Measurements from ENCODE around the gene GNB1.

GNB1 gene

DNA sequence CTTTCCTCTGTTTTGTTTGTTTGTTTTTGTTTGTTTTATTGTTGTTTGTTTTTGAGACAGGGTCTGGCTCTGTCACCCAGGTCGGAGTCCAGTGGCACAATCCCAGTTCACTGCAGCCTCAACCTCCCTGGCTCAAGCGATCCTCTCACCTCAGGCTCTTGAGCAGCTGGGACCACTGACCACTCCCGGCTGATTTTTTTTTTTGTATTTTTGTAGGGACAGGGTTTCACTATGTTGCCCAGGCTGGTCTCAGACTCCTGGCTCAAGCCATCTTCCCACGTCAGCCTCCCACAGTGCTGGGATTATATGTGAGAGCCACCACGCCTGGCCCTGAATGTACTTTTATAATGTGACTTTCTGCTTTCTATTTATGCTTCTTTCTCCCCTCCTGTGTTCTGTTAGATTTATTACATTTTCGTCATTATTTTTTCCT, 19.2 kb upstream of the GNB1 start:
- no peak for DNase-seq (ENCODE audit: low read depth)

GRCh38 chr1:1908506-1908791, 17.6 kb upstream of the GNB1 start:
- DNase-seq (ENCODE audit: low read depth): no peak

DNA sequence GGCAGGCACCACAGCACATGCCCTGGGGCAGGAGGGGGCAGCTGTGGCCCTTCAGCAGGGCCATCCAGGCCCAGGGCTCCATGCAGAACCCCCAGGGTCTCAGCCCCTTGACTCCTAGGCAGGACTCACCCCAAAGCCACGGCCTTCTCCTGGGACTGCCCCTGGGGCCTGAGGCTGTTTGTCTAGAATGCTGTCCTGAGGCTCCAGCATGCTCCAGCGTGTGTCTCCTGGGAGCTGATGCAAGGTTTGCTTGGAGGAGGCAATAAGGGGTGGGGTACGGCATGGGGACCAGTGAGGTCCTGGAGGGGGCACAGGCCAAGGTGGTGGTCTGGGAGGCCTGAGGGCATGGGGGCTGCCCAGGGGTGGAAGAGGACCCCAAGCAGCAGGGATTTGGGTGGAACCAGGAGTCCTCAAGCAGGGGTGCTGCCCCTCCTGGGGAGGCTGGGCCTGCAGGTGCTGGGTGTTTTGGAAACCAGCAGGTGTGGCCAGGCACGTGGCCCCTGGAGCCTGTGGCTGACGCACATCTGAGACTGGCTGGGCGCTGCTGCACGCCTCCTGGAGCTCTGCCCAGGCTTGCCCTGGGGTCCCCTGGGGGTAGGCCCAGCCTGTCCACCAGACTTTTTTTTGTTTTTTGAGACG, 16.3 kb upstream of the GNB1 start:
- DNase-seq (ENCODE audit: low read depth): no peak

- peak; percentile 67 for DNase-seq (ENCODE audit: low read depth)
Measured at GRCh38 chr1:1906185-1907097, 15.6 kb upstream of the GNB1 start.

DNA sequence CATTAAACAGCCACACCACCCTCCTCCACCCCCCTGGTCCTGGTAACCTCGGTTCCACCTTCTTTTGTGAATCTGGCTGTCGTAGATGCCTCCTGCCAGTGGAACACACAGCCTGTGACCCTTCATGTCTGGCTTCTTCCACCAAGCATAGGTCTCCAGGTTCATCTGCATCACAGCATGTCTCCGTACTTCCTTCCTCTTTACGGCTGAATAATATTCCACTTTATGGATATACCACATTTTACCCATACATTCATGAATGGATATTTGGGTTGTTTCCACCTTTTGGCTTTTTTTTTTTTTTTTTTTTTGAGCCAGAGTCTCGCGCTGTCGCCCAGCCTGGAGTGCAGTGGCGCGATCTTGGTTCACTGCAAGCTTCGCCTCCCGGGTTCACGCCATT, 12.3 kb upstream of the GNB1 start:
- no peak for DNase-seq (ENCODE audit: low read depth)

DNA sequence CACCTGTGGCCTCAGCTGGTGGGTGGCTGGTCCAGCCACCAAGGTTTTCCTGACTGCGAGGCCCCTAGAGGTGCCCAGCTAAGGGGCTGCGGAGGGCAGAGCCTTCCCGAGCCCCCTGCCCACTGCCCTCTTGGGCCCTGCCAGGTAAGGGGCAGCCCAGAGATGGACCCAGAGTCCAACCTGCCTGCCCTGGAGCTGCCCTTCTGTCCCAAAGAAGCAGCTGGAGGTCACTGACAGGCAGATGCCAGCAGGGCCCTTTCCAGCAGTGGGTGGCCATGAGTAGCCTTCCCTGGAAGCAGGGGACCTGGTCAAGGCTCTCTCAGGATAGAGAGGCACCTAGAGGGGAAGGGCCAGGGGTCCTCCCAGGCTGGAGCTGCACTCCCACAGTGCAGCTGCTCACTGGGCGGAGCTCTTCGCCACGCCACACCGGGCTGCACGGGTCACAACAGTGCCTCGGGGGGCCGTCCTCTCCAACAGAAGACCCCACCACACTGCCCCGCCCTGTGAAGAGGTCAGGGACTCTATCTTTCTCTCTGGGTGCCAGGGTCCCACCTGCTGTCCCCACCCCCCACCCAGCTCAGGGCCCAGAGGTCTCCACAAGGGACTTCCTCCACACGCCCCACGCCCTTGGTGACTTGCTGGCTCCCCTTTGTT, 10.9 kb upstream of the GNB1 start:
- DNase-seq (ENCODE audit: low read depth): no peak

- DNase-seq (ENCODE audit: low read depth): no peak
Measured at GRCh38 chr1:1900883-1901640, 10.2 kb upstream of the GNB1 start.

GRCh38 chr1:1899967-1900327, 9.1 kb upstream of the GNB1 start:
- no peak for DNase-seq (ENCODE audit: low read depth)

- DNase-seq (ENCODE audit: low read depth): no peak
Measured at GRCh38 chr1:1899266-1899966, 8.5 kb upstream of the GNB1 start.

- DNase-seq (ENCODE audit: low read depth): no peak
Measured at GRCh38 chr1:1898246-1898933, 7.5 kb upstream of the GNB1 start.

DNA sequence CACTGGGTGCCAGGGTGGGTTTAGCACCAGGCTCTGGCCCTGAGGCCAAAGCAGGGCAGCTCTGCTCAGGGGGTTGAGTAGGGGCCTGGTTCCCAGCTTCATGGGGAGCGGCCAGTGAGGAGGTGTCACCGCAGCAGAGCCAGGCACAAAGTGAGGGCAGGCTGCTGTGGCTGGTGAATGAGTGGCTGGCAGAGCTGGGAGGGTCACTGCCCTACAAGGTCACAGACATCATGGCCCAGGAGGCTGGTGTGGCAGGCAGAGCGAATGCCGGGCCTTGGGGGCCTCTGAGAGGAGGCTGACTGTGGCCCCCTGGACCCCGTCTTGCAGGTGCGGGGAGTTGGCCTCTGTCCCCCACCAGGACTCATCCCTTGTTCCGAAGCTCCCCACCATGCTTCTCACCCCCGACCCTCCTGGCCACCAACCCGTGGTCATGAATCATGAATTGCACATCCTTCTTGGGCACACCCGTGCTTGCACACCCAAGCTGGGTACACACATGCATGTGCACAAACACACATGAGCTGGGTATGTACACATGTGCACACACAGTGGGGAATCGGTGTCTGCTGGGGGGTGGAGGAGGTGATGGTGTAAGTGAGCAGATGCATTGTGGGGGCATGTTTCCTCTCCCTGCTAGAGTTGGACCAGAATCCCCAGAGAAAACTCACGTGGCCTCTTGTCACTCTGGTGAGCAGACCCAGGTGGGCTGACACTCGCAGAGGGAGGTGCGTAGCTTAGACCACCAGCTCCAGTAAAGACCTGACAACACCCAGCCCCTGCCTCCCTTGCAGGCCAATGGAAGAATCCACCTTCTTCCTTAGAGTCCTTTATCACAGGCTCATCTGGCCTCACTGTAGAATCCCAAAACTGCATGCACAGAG, 4.8 kb upstream of the GNB1 start:
- no peak for DNase-seq (ENCODE audit: low read depth)

- DNase-seq (ENCODE audit: low read depth): no peak
Measured at GRCh38 chr1:1895060-1895418, 4.2 kb upstream of the GNB1 start.

DNA sequence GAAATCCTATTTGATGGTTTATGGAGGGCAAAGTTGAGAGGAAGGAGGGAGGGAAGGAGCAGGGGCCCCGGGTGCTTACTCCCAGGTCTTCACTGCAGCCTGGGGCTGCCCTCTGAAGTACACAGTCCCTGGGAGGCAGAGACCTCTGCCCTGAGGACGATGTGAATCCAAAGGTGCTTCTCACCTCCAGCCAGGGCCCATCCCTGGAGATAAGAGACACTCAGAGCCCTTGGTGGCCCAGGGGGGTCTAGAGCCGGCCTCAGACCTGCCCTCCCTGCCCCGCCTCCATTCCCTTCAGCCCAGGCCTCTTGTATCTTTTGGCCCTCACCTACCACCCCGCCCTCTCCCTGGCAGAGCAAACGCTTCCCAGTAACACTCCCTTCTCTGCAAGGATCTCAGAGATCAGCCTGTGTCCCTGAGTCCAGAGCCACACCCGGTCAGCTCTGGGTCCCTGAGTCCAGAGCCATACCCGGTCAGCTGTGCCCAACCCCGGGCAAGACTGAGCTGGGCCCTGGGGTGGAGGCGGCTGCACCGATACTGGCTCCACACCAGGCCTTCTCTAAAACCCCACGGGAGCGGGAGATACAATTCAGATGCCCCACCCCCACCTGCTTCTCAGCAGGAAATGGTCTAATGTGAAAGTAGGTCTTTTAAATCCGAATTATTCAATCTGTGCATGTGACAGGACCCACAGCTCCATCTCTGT, 3.6 kb upstream of the GNB1 start:
- no peak for DNase-seq (ENCODE audit: low read depth)

GRCh38 chr1:1893997-1894353, 3.1 kb upstream of the GNB1 start:
- no peak for DNase-seq (ENCODE audit: low read depth)

DNA sequence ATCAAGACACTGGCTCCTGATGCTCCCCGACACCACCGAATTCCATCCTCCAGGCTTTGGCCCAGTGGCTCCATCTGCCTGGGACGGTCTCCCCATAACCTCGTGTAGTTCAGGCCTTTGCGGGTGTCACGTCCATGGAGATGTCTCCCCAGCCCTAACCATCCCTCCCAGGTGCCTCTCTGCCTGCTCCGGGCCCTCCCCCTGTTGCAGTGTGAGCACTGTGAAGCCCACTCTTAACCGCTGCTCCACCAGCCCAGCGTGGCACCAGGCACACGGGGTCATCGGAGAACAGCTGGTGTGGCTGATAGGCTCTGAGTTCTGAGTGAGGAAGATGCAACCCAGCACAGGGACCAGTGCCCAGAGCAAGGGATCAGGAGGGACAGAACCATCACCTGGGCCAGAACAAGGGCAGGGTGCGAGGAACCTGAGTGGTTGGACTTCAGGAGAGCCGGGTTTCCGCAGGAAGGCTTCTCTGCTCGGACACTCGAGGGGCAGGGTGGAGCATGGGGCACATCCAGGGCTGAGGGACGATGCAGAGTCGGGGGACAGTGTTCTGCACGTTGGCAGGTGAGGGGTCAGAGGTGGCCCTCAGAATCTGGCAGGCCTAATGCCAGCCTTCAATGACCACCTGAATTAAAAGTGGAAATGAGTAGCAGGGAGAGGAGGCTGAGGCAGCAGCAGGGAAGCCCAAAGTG, 2.6 kb upstream of the GNB1 start:
- no peak for DNase-seq (ENCODE audit: low read depth)

GRCh38 chr1:1892763-1893120, 1.9 kb upstream of the GNB1 start:
- DNase-seq (ENCODE audit: low read depth): no peak

DNA sequence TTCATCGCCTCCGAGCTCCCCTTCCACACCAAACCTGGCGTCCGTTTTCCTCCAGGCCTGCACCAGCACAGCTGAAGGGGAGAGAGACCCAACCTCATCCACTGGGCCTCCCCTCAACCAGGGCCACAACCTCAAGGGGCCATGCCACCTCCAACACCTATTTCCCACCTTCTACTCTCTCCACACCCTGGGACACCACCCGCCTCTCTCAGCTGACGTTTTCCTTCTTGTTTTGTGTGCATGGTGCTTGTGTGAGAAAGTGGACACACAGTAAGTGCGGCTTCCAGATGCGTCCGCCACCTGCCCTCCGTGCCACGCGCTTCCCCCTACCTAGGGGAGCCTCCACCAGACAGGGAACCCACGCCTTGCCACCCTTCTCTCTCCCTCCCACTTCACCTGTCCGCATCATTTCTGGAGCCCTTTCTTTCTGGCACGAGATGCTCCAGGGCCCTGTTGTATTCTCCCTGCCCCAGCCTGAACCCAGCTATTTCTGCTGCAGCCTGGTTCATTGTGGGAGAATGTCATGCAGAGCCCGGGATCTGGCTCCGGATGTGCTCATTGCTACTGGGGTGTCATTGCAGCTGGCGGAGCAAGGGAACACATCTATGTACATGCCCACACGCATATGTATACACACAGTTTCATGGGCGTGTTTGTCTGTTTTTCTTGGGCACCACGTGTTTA, 1.3 kb upstream of the GNB1 start:
- no peak for DNase-seq (ENCODE audit: low read depth)

- peak; percentile 70 for DNase-seq (ENCODE audit: low read depth)
Measured at GRCh38 chr1:1891349-1892078, 627 bp upstream of the GNB1 start.

Measured in CMK (cell line).